HL-60 (cell line): Measurements from ENCODE around the gene SLC6A5.

Experiments
- DNase-seq, 2 experiments: peaks; one replicate each; pipeline ENCODE4 v3.0.0-alpha.2; 2010 to 2020; ENCODE audit warnings: low read depth in 1 of 2, low spot score in 1 of 2
- H3K27ac ChIP-seq: fragments of 250-450 bp; sonication (Bioruptor Pico); replicated peaks from 2 replicates; pipeline ENCODE4 v1.5.1; 2020; ENCODE audit warnings: mild to moderate bottlenecking, moderate library complexity
- H3K27me3 ChIP-seq: fragments of 250-450 bp; sonication (Bioruptor Pico); 2 replicates; pipeline ENCODE4 v1.5.1; 2021; ENCODE audit warnings: mild to moderate bottlenecking, moderate library complexity; ENCODE audit not compliant: insufficient read depth, poor library complexity, severe bottlenecking
- H3K4me3 ChIP-seq: replicated peaks from 2 replicates; pipeline ENCODE4 v1.5.1; 2011; ENCODE audit warnings: mild to moderate bottlenecking, control low read depth, low read length; ENCODE audit not compliant: insufficient read depth
- GABPA ChIP-seq: IDR thresholded peaks from 2 replicates; pipeline ENCODE4 v1.6.1; 2012; ENCODE audit warnings: low read depth
- POLR2AphosphoS5 ChIP-seq: IDR thresholded peaks from 2 replicates; pipeline ENCODE4 v1.6.1; 2012; ENCODE audit warnings: low read depth
- SPI1 ChIP-seq: IDR thresholded peaks from 2 replicates; pipeline ENCODE4 v1.6.1; 2012; ENCODE audit warnings: low read depth, mild to moderate bottlenecking, borderline replicate concordance
- TF ChIP-seq, protein P1 (sequence below): IDR thresholded peaks from one replicate; pipeline ENCODE4 v1.5.1; 2011; ENCODE audit warnings: low read length, control low read depth, inconsistent platforms; ENCODE audit not compliant: insufficient read depth
- TF ChIP-seq, protein P2 (sequence below): IDR thresholded peaks from 2 replicates; pipeline ENCODE4 v1.6.1; 2012; ENCODE audit warnings: low read depth; ENCODE audit not compliant: insufficient replicate concordance

Gene SLC6A5

DNA sequence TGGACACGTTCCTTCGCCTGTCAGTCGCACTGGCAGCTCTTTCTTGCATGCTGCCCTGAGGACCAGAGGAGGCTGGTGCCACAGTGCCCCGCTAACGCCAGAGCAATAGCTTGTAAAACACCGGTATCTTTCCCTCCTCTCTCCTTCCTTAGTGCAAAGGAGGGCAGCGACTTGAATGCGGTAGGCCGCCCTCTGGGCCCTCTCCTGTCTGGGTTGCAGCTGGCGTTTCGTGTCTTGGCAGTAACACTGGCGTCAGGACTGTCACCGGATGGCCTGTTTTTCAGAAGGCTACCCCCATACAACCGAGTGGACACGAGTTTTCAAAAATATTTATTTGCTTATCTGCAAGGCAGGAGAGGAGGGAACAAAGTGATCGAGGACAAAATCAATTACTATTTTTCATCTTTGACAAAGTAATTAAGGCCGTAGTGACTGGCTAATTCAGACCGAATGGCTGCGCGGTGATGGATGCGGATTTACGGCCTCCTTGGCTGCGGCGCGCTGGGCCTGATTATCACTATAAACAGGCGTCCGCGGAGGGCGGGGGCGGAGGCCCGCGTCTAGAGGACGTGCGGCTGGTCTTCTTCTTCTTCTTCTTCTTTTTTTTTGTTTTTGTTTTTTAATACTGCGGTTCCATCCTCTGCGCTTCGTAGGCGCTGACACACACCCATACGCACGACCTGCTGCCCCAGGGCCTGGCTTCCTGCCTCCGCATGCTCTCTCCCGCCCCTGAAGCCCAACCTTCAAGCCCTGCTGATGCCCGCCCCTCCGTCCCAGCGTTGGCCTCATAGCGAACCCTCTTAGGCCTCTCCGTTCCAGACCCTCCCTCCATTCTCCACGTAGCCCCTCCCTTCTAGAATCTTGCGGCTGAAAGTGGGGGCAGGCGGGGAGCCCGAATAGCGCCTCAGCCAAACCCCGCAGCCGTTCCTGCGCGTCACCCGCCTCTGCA is 2.9 kb upstream of the SLC6A5 start:
- TF ChIP-seq, protein P1, sequence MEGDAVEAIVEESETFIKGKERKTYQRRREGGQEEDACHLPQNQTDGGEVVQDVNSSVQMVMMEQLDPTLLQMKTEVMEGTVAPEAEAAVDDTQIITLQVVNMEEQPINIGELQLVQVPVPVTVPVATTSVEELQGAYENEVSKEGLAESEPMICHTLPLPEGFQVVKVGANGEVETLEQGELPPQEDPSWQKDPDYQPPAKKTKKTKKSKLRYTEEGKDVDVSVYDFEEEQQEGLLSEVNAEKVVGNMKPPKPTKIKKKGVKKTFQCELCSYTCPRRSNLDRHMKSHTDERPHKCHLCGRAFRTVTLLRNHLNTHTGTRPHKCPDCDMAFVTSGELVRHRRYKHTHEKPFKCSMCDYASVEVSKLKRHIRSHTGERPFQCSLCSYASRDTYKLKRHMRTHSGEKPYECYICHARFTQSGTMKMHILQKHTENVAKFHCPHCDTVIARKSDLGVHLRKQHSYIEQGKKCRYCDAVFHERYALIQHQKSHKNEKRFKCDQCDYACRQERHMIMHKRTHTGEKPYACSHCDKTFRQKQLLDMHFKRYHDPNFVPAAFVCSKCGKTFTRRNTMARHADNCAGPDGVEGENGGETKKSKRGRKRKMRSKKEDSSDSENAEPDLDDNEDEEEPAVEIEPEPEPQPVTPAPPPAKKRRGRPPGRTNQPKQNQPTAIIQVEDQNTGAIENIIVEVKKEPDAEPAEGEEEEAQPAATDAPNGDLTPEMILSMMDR, result no peak
- TF ChIP-seq, protein P2, sequence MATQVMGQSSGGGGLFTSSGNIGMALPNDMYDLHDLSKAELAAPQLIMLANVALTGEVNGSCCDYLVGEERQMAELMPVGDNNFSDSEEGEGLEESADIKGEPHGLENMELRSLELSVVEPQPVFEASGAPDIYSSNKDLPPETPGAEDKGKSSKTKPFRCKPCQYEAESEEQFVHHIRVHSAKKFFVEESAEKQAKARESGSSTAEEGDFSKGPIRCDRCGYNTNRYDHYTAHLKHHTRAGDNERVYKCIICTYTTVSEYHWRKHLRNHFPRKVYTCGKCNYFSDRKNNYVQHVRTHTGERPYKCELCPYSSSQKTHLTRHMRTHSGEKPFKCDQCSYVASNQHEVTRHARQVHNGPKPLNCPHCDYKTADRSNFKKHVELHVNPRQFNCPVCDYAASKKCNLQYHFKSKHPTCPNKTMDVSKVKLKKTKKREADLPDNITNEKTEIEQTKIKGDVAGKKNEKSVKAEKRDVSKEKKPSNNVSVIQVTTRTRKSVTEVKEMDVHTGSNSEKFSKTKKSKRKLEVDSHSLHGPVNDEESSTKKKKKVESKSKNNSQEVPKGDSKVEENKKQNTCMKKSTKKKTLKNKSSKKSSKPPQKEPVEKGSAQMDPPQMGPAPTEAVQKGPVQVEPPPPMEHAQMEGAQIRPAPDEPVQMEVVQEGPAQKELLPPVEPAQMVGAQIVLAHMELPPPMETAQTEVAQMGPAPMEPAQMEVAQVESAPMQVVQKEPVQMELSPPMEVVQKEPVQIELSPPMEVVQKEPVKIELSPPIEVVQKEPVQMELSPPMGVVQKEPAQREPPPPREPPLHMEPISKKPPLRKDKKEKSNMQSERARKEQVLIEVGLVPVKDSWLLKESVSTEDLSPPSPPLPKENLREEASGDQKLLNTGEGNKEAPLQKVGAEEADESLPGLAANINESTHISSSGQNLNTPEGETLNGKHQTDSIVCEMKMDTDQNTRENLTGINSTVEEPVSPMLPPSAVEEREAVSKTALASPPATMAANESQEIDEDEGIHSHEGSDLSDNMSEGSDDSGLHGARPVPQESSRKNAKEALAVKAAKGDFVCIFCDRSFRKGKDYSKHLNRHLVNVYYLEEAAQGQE, result no peak
- no peak for TF ChIP-seq POLR2AphosphoS5
- TF ChIP-seq GABPA, result no peak
- TF ChIP-seq SPI1, result no peak
- H3K27ac ChIP-seq, result no peak overlapping the region
- peaks cover 46% of the 10 kb centered on the region for H3K27me3 ChIP-seq
- no peak for DNase-seq
- H3K4me3 ChIP-seq, result no peak overlapping the region

DNA sequence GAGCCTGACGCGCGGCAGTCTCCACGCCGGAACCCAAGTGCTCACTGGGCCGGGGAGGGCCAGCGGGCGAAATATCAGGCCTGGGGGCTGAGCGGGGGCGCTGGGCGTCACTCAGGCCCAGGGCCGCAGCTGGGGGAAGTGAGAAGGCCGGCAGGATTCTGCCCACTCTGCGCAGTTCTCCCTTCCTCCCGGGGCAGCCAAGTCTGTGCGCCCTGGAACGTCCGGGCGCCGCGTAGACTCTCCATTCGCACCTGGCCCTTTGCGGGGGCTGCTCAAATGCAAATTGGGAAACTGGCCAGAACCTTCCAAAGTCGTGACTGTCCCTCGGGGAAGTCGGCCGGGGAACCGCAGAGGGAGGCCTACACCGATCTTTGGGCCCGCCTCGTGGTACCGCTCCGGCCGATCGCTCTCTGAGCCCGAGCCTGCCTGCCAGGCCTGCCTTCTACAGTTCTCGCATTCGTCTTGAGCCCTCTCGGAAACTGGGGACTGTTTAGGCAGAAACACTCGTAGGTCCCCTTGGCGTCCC is 2.2 kb upstream of the SLC6A5 start:
- peaks cover 54% of the 10 kb centered on the region for H3K27me3 ChIP-seq
- no peak for TF ChIP-seq POLR2AphosphoS5
- TF ChIP-seq, protein P2, result no peak
- TF ChIP-seq, protein P1, result no peak
- TF ChIP-seq GABPA, result no peak
- TF ChIP-seq SPI1, result no peak

DNA sequence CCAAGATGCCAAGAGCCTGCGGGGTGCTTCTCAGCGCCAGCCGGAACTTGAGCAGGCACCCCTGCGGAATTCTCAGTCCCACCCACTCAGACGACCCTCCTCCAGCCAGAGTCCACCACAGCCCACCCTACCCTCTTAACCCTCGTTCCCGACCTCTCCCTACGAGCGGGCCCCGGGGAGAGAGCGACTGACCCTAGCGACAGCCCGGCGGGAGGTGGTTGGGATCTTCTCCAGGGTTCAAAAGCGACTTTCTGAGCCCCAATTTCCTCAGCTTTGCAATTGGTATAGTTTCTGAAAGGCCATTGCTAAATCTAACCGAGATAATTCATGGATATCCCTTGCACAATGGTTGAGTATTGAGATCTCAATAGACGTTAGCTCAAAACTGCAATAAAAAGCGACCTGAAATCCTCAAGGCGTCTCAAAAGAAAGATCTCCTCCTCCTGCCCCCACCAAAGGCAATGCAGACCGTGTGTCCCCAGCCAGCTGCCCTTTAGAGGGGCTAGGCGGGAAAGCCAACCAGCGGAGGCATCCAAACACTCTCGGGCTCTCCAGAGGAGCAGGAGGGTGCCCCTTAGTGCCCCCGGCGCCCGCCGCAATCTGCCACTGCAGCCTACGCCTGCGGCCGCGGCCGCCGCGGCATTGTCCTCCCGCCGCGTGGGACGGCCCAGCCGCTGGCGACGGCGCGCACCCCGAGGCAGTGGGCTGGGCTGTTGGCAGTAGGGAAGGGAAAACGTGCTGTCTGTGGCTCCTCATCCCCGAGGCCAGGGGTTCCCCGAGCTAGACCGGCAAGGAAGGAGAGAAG is 1.5 kb upstream of the SLC6A5 start:
- TF ChIP-seq POLR2AphosphoS5 (no peak), SPI1 (no peak), GABPA (no peak)
- TF ChIP-seq, protein P1, result no peak
- TF ChIP-seq, protein P2, result no peak
- Histone ChIP-seq H3K27me3 (peaks cover 59% of the 10 kb centered on the region), H3K4me3 (no peak overlapping the region), H3K27ac (no peak overlapping the region)
- DNase-seq, result no peak

More for the DNA sequence above, 2.2 kb upstream of the SLC6A5 start:
- DNase-seq, result no peak
- Histone ChIP-seq H3K4me3 (no peak overlapping the region), H3K27ac (no peak overlapping the region)
